DMS153 treated with DMSO at 0.1 percent for 48 hours (cell line): ENCODE measurements around the gene ATG12.
"Not testable (repeated sequence)": the region's sequence is repeated elsewhere in the genome, so short reads cannot be mapped to it uniquely, and the experiment has no call there.

ENCODE experiments used
- DNase-seq: peaks from one replicate; lab custom pipeline; 2025; ENCODE audit not compliant: unreplicated experiment; lab: John Stamatoyannopoulos, UW

Gene ATG12

DNA sequence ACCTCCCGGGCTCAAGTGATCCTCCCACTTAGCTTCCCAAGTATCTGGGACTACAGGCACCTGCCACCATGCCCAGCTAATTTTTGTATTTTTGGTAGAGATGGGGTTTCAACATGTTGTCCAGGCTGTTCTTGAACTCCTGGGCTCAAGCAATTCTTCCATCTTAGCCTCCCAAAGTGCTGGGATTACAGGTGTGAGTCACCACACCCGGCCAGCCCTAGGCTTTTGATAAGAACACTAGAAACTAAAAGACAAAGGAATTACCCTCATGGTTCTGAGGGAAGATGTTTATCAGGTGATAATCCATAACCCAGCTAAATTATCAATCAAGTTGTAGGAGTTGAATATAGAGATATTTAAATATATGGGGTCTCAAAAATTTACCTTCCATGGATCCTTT is 33.3 kb downstream of the ATG12 start:
- DNase-seq, result not testable (repeated sequence)

DNA sequence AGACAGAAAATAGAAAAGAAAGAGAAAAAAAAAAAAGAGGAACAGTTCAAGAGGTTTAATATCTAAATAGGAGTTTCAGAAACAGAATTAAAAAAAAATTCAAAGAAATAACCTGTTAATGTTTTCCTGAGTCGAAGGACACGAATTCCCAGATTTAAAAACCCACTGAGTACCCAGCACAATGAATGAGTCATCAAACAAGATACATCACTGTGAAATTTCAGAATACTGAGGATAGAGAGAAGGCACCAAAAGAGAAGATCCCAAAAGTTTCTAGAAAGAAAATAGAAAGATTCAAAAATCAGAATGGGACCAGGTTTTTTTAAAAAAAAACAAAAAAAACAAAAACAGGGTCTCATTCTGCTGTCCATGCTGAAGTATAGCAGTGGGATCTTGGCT is 33.7 kb downstream of the ATG12 start:
- no peak for DNase-seq

DNA sequence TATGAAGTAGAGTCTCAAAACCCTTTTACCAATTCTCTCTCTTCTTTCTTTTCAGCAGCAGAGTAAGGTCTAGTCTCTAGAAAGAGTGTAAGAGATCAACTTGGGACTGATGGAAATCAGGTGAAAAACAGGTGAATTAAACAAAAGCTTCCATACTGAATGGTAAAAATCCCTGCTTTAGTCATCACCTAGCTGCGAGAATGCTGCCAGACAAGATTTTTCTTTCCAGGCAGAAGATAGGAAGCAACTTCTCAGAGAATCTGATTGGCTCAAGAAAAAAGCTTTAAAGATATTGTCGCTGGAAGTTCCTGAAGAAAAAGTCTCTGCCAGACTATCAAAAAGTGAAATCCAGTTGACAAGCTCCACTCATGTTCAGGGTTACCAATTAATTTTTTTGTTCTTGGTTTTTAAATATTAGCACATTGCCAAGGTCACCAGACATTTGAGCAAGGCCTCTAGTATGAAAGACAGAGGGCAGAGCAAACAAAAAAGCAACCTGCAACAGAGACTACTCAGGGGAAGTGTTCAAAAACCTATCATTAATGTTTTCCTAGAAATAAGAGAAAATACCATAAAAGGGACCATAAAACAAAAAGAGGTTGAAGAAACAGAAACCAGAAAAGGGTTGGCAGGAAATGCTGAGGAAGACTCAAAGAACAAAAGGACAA is 34.2 kb downstream of the ATG12 start:
- no peak for DNase-seq

DNA sequence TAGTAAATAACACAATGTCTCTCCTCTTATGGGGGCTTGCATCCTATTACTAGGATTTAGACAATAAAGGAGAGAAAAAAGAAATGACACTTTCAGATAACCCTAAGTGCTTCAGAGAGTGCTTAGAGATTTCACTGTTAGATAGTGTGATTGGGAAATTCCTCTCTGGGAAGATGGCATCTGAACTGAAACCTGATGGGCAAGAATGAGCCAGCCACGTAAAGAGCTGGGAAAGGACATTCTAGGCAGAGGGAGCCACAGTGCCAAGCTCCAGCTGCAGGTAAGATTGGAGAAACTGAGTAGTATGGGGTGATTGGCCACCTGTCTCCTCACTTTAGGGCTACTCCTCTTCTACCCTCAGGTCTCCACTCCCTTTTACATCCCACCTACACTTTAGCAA is 39.4 kb downstream of the ATG12 start:
- DNase-seq, result no peak

DNA sequence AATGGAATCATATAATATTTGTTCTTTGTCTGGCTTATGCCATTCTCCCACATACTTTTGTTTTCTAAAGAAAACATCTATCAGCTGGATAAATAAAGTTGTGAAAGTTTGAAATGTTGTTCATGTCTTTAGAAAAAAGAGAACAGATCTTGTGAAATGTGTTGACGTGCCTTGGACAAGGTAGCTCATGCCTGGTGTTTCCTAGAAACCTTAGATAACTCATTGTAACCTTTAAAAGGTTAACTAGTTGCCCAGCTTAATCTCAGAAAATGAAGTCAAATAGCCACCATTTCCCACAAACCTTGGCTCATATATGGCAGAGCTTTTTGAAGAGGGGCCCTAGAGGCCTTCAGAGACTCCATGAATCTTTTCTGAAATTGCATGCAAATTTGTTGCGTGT is 40.2 kb downstream of the ATG12 start:
- DNase-seq, result no peak

DNA sequence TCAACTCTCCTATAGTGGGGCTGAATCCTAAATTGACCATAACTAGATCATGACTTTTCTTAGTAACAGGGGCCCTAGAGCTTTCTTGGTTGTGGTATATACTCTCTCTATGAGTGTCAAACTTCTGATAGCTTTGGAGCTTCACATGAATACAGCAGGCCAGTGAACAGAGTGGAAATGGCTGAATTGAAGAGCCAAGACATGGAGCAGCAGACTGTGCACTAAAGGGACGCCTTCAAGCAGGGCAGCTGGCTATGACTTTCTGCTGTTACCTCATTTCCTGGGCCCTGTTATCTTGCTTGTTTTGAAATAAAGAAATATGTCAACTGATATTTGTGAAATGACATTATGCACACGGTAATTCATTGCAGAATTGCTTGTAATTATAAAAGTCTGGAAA is 41.3 kb downstream of the ATG12 start:
- DNase-seq, result no peak

DNA sequence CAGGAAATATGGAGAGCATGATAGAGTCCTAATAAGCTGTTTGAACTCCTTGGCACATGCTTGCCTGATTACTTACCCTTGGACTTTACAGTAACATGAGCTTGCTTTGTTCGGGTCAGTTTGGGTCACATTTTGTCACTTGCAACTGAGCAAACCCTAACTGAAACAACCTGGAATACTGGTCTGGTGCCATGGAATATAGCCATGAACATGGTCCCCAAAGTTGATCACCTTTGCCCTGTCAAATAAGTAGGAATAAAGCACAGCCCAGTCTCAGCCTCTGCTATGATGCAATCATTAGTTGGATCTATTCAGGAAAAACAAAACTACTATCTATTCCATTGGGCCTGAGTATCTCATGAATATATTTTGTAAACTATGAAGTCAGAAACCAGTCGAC is 43.1 kb downstream of the ATG12 start:
- no peak for DNase-seq

DNA sequence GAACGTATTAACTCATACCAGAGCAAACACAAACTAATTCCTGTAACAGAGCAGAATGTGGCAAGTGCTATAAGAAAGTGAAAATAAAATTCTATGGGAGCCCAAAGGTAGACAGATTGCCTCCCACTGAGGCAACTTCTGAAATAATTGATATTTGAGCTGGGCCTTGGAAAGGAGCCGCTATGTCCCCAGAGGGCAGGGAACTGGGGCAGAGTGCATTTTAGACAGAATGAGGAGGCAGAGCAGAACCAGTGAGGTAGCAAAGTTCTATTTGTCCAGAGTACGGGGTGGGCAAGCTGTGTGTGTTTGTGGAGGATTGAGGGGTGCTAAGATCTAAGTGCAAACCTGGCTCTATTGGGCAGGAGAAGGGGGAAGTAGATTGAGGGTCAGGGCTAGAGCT is 44.7 kb downstream of the ATG12 start:
- no peak for DNase-seq

DNA sequence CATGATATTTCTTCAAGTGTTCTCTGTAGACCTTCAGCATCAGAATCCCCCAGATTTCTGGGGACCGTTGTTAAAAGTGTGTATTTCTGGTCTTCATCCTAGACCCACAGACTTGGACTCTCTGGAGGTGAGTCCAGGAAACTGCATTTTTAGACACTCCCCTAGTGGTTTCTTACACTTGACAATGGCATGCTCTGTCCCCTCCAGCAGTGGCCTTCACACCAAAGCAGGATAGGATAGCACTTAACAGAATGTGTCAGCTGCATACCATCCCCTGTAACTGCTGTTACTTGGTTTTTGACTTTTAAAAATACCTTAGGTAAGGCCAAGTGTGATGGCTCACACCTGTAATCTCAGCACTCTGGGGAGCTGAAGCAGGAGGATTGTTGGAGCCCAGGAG is 45.7 kb downstream of the ATG12 start:
- no peak for DNase-seq

DNA sequence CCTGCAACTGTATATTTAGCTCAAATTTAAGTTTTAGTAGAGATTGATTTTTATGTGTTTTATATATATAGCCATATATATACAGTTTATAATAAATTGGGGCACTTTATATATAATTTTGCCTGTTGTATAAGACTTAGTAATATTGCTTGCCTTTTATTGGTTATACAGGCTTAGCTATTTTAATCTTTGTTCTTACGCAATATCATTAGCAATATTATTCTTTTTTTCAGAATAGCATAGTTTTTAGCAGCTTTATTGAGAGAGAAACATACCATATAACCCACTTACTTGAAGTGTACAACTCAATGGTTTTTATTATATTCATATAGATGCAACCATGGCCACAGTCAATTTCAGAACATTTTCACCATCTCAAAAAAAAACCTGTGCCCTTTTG is 52.9 kb downstream of the ATG12 start:
- DNase-seq, result no peak

DNA sequence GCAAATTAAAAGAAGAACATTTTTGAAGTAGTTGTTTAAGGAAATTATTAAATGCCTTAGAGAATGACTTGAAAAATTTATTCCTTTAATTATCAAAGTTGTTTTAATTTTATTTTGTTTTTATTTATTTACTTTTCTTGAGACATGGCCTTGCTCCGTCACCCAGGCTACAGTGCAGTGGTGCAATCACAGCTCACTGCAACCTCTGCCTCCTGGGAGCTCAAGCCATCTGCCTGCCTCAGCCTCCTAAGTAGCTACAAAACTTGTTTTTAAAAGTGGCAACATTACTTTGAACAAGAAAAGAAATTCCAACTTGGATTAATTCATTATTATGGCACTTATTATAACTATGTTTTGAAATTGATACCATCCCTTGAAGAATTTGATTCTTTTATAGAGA is 53.9 kb downstream of the ATG12 start:
- DNase-seq, result no peak

DNA sequence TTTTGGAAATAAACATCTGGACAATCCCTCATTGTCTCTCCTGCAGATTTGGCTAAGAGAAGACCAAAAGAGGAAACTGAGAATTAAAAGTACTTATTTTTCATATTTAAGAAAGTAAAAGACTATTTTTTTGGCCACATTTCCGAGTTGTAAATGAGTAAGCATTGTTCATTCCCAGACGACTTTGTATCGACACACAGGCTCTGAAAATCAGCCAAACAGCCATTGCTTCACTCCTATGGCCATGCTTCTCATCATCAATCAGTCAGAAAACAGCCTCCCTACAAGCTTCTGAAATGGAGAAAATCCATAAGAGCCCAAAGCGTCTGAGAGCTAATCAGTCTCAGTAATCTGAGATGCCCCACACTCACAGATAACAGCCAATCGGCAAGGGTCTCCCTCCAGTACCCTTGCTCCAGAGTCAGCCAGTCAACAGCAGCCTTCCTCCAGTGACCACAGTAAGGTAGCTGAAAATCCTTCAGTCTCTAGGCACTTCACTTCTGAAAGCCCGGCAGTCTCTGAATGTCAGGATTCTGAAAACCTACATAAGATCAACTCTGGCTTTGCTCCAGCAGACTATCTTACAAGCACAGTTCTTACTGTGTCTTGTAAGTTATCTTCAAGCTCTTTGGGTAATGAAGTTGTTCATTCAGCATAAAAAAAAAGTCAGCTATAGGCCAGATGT is 55.8 kb downstream of the ATG12 start:
- DNase-seq, result no peak

DNA sequence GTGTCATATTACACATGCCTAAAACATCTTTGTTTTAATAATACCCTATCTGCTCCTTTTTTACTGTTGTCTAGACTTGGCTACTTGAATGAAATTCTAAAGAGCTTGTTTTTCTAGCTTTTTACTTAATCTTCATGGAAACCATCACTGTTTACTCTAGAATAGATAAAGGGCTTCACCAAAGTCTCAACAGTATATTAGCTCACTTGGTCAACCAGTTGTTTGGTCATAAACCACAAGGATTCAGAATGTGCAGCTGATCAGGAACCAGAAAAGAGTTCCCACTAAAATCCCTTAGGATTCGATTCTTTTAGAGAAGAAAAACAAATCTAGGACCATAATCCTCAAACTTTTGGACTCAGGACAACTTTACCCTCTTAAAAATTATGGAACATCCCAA is 62.9 kb downstream of the ATG12 start:
- DNase-seq, result no peak
